Measurements from ENCODE around the gene P3H3.

The P3H3 gene

GRCh38 chr12:6866920-6867412 lies 38.8 kb downstream of the P3H3 start:
- Histone ChIP-seq H3K36me3 (ENCODE audit: control insufficient read depth in 2 of 2, insufficient read depth in 1 of 2, low read length in 2 of 2) (peaks cover 11 to 79% of the 10 kb centered on the region in 2 experiments), H3K4me1 (ENCODE audit: control insufficient read depth, insufficient read depth, low read length) (peaks cover 6% of the 10 kb centered on the region), H3K4me3 (ENCODE audit: low read depth, low read length) (peak overlapping the region; percentile 87), H3K9me3 (ENCODE audit: control insufficient read depth, insufficient read depth, low read depth, low read length) (no peaks in the 10 kb centered on the region), H3K27ac (ENCODE audit: extremely low read depth, low read depth, low read length) (no peak overlapping the region)
- CTCF ChIA-PET, result interaction anchor here (0.9 to 1.5 kb wide), 6 partner anchors 16 to 114 kb away, joined by 3 to 6 read pairs (median 3); partner anchors contain the start of genes CDCA3 and MLF2
- POLR2A ChIA-PET, result interaction anchor here (0.7 to 7.6 kb wide), 18 partner anchors 13 to 356 kb away, joined by 3 to 183 read pairs (median 8); partner anchors contain the start of genes C12orf57, CDCA3, COPS7A and LRRC23
- 0 out of 2 replicates have a peak, but pooled peaks have one; percentile 8 for TF ChIP-seq ZNF10 (tag by site-specific recombination; IDR thresholded peaks at IDR 0.05)
- TF ChIP-seq GLIS1 (tag by site-specific recombination; IDR thresholded peaks at IDR 0.05), result peak; percentile 31; the same call in 1 of the 2 replicates
- no peak for TF ChIP-seq ZNF23 (tag by site-specific recombination; IDR thresholded peaks at IDR 0.05; ENCODE audit: borderline replicate concordance)
- no peak for TF ChIP-seq MEIS1 (CRISPR knock-in tag; IDR thresholded peaks at IDR 0.05; ENCODE audit: borderline replicate concordance)
- peak; percentile 81 for TF ChIP-seq ZBTB48 (tag by site-specific recombination; IDR thresholded peaks at IDR 0.05)
- peak; percentile 45 for TF ChIP-seq ZBTB17 (tag by site-specific recombination; IDR thresholded peaks at IDR 0.05)
- 0 out of 2 replicates have a peak, but pooled peaks have one; percentile 30 for TF ChIP-seq PRDM10 (tag by site-specific recombination; IDR thresholded peaks at IDR 0.05)
- 0 out of 2 replicates have a peak, but pooled peaks have one; percentile 12 for TF ChIP-seq KLF1 (tag by site-specific recombination; IDR thresholded peaks at IDR 0.05)
- TF ChIP-seq ZIC2 (tag by site-specific recombination; IDR thresholded peaks at IDR 0.05), result peak; percentile 90
- TF ChIP-seq ZNF558 (tag by site-specific recombination; IDR thresholded peaks at IDR 0.05), result no peak
- peak; percentile 83 for TF ChIP-seq HIC1 (tag by site-specific recombination; IDR thresholded peaks at IDR 0.05)
- peak; percentile 56 for TF ChIP-seq EGR2 (tag by site-specific recombination; IDR thresholded peaks at IDR 0.05; ENCODE audit: low read depth)
- no peak for TF ChIP-seq ZNF76 (tag by site-specific recombination; IDR thresholded peaks at IDR 0.05; ENCODE audit: borderline replicate concordance, low read depth)
- peak; percentile 73; the same call in 1 of the 2 replicates for TF ChIP-seq ZBTB7A (tag by site-specific recombination; IDR thresholded peaks at IDR 0.05; ENCODE audit: low read depth)
- TF ChIP-seq ZNF645 (tag by site-specific recombination; IDR thresholded peaks at IDR 0.05), result no peak
- TF ChIP-seq ZBTB21 (tag by site-specific recombination; IDR thresholded peaks at IDR 0.05), result peak; percentile 18; the same call in 1 of the 2 replicates
- TF ChIP-seq ZSCAN5A (tag by site-specific recombination; IDR thresholded peaks at IDR 0.05), result no peak
- 0 out of 2 replicates have a peak, but pooled peaks have one; percentile 41 for TF ChIP-seq ZNF501 (tag by site-specific recombination; IDR thresholded peaks at IDR 0.05)
- no peak for TF ChIP-seq ZFP3 (tag by site-specific recombination; IDR thresholded peaks at IDR 0.05; ENCODE audit: low read depth)
- TF ChIP-seq REST (tag by site-specific recombination; IDR thresholded peaks at IDR 0.05), result no peak
- peak; percentile 71 for TF ChIP-seq ZFHX2 (tag by site-specific recombination; conservative IDR thresholded peaks at IDR 0.05)
- peak; percentile 83 for TF ChIP-seq PATZ1 (tag by site-specific recombination; IDR thresholded peaks at IDR 0.05)
- 0 out of 2 replicates have a peak, but pooled peaks have one; percentile 57 for TF ChIP-seq ZEB2 (tag by site-specific recombination; IDR thresholded peaks at IDR 0.05)
